ENCODE data around the gene MMP14. TPM values are rescaled to one million over a fixed set of nuclear protein-coding genes. Genes with fewer than 3 reads are reported as not detected.

The MMP14 gene
- total and polyA plus RNA-seq, 2 of the 13 experiments (the other 11 are each of a cell fraction or from before 2014, with no cell fraction given) = 5.2 to 9.8 TPM

- no peak overlapping the region for H3K27ac ChIP-seq (ENCODE audit: extremely low read length, insufficient read depth, low read length)
- H4K20me1 ChIP-seq (ENCODE audit: insufficient read depth, low read length) = no peaks in the 10 kb centered on the region
- H3K9me3 ChIP-seq (ENCODE audit: low read length) = no peaks in the 10 kb centered on the region
- FAIRE-seq (no peak), ATAC-seq (peak; percentile 64), DNase-seq (ENCODE audit: low spot score) (no peak)
- H3K9ac ChIP-seq (ENCODE audit: insufficient read depth, low read depth, low read length) = no peak overlapping the region
- in situ Hi-C loops (cut with HindIII; ENCODE audit: extremely low pct_ligation_motif_present, low pct_unique_long_range_greater_than_20kb) = no loop called here
- no peak overlapping the region for H3K4me3 ChIP-seq (replicated peaks in 1 of 3; ENCODE audit: insufficient read depth in 1 of 3, low read depth in 2 of 3, low read length in 3 of 3)
- WGBS (ENCODE audit: low lambda C conversion rate) = 44% methylated on average over 6 of the region's 6 CpGs
- POLR2A ChIA-PET = interaction anchor here (1.4 kb wide), 1 partner anchor 99 kb away, joined by 8 read pairs; the partner anchor contains the start of gene OXA1L
- intact Hi-C loops (cut with micrococcal nuclease; ENCODE audit: unreplicated experiment) = no loop called here
- BruUV-seq (replicated peaks) = no TSS peak
- CTCF ChIA-PET (ENCODE audit: low intra/inter-chr PET ratio, low total read pairs) = interaction anchor here (0.6 to 1.8 kb wide), 4 partner anchors 12 to 308 kb away, joined by 3 to 9 read pairs (median 4); no protein-coding TSS in a partner anchor
- H2AFZ ChIP-seq (ENCODE audit: low read length) = no peak overlapping the region
- no peak overlapping the region for H3K4me2 ChIP-seq (ENCODE audit: low read depth, low read length)
- H3K79me2 ChIP-seq (ENCODE audit: insufficient read depth, low read length) = no peaks in the 10 kb centered on the region
- no peaks in the 10 kb centered on the region for H3K36me3 ChIP-seq (replicated peaks in 1 of 2; ENCODE audit: control insufficient read depth in 1 of 2, insufficient read depth in 2 of 2, low read length in 2 of 2)
- H3K4me1 ChIP-seq (ENCODE audit: insufficient read depth, low read length) = peaks cover 39% of the 10 kb centered on the region
- no peaks in the 10 kb centered on the region for H3K27me3 ChIP-seq (ENCODE audit: control insufficient read depth in 1 of 2, insufficient read depth in 2 of 2, low read length in 2 of 2)
- TF ChIP-seq ZMYM2 (CRISPR knock-in tag; IDR thresholded peaks at IDR 0.05) (peak; percentile 23; the same call in 1 of the 2 replicates), SNAPC4 (CRISPR knock-in tag; IDR thresholded peaks at IDR 0.05) (no peak), ZNF546 (CRISPR knock-in tag; conservative IDR thresholded peaks at IDR 0.05) (no peak), RORA (CRISPR knock-in tag; IDR thresholded peaks at IDR 0.05) (no peak), CTCF (CRISPR knock-in tag; IDR thresholded peaks at IDR 0.05) (peak; percentile 70), MAFK (conservative IDR thresholded peaks at IDR 0.05 in 1 of 2, IDR thresholded peaks at IDR 0.05 in 1 of 2; ENCODE audit: low read length in 2 of 2) (0 out of 4 replicates have a peak, but pooled peaks have one; percentile 11 to 20), ZNF713 (CRISPR knock-in tag; IDR thresholded peaks at IDR 0.05) (no peak), ZBED4 (CRISPR knock-in tag; IDR thresholded peaks at IDR 0.05; ENCODE audit: borderline replicate concordance) (no peak), YY1 (IDR thresholded peaks at IDR 0.05; ENCODE audit: insufficient read depth, insufficient replicate concordance, low read depth, low read length) (peak; percentile 26), ZNF530 (CRISPR knock-in tag; IDR thresholded peaks at IDR 0.05; ENCODE audit: low read depth) (no peak), ZNF468 (CRISPR knock-in tag; IDR thresholded peaks at IDR 0.05) (no peak)
These were observed 29.3 kb downstream of the MMP14 start for GRCh38 chr14:22865424-22866405.
